ENCODE data around the gene LRPAP1. TPM values are rescaled to one million over a fixed set of nuclear protein-coding genes. Genes with fewer than 3 reads are reported as not detected.
"Not testable (repeated sequence)": the region's sequence is repeated elsewhere in the genome, so short reads cannot be mapped to it uniquely, and the experiment has no call there.

Gene LRPAP1
- polyA plus RNA-seq, 5 donors, result 87.6 to 128 (median 101) TPM

DNA sequence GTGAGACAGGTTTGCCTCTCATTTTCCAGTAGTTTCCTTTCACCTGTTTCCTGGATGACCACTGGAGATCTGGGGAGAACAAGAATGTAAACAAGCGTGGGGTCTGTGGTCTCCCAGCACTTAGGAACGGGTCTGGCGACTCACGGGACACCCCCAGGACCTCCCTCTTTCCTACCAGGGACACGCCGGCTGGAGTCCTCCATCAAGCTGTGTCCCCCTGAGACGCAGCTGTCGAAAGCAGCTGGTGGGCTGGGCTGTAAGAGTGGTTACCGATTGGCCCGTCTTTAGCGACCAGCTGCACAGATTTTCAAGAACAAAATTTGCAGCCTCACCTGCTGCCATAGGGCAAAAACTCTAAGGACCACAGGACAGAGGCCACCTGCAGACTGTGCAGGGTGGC is 11.9 kb downstream of the LRPAP1 start:
- DNase-seq, result no peak

GRCh38 chr4:3519468-3520264 is 12.6 kb downstream of the LRPAP1 start:
- no peak for DNase-seq

GRCh38 chr4:3518941-3519340 is 13.3 kb downstream of the LRPAP1 start:
- no peak for DNase-seq

DNA sequence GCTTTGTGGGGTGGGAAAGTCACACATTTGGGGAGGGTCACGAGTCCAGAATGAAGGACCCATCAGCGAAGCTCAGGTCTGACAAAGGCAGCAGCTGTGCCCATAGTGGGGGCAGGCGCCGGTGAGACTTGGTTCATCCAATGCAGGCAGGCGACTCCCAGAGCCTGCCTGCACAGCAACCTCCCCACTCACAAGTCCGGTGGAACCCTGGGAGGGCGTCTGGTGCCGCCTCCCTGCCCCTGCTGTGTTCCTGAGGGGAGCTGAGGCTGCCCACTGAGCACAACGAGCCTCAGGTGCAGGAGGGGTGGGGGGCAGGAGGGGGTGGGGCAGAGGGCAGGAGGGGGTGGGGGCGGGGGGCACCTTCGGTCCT is 13.7 kb downstream of the LRPAP1 start:
- DNase-seq, result no peak

- no peak for DNase-seq
These were observed 14.3 kb downstream of the LRPAP1 start for GRCh38 chr4:3517731-3518510.

GRCh38 chr4:3516836-3517730 is 15.1 kb downstream of the LRPAP1 start:
- no peak for DNase-seq

- no peak for DNase-seq
These were observed 16.0 kb downstream of the LRPAP1 start for GRCh38 chr4:3516061-3516835.

- no peak for DNase-seq
These were observed 16.6 kb downstream of the LRPAP1 start for GRCh38 chr4:3515646-3516045.

DNA sequence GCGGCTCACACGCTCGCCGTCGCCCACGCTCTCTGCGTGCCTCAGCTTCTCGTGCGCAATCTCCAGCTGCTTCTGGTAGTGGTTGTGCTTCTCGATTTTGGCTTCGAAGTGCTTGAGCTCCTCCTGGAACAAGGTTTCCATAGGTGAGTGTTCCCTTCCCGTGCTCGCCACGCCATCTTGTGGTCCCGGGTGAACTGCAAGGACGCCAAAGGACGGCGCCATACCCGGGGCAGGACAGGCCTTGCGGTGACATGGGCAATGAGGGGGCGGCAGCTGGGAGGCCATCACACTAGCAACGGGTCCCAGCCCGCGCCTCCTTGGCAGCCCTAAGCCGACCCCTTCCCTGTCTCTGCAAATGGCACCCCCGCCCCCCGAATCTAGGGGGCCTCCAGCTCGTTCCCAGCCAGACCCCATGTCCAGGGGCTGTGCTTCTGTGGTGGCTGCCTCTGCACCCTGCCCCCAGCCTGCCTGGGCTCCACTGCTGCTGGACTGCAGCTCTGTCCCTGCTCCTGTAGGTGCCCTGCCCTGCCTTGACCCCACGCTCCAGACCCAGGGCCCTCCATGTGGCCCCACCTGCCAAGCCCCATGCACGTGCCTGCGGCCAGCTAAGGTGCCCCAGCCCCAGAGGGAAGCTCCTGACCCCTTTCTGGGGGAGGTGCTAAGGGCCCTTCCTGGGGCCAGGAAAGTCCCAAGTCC is 17.3 kb downstream of the LRPAP1 start:
- no peak for DNase-seq

GRCh38 chr4:3514221-3514780 is 17.9 kb downstream of the LRPAP1 start:
- DNase-seq, result no peak

GRCh38 chr4:3513807-3514206 is 18.4 kb downstream of the LRPAP1 start:
- no peak for DNase-seq

GRCh38 chr4:3512719-3513118 is 19.5 kb downstream of the LRPAP1 start:
- DNase-seq, result no peak

DNA sequence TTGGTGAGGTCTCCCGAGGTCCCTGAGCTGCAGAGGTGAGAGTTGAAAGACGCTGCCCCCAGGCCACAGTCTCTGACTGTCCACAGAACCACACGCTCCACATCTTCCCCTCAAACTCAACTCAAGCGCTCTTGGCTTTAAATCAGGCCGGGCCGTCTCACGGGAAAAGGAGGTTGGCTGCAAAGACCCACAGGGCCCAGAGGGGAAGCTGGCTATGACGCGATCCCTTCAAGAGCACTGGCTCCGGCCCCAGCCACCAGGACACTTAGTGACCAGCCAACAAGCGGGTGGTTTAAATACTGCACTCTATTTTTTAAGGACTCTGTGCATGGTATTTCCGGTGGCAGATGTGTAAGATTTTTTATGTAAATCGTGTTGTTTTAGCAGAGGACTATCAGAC is 19.9 kb downstream of the LRPAP1 start:
- no peak for DNase-seq

DNA sequence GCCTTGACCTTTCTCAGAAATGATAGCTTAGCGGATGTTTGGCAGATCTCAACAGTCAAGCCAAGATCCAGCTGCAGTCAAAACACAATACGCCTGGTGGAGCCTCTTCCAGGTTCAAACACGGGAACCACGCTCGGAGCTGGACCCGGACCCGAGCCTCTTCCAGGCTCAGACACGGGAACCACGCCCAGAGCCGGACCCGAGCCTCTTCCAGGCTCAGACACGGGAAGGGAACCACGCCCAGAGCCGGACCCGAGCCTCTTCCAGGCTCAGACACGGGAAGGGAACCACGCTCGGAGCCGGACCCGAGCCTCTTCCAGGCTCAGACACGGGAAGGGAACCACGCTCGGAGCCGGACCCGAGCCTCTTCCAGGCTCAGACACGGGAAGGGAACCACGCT is 20.6 kb downstream of the LRPAP1 start:
- not testable (repeated sequence) for DNase-seq

DNA sequence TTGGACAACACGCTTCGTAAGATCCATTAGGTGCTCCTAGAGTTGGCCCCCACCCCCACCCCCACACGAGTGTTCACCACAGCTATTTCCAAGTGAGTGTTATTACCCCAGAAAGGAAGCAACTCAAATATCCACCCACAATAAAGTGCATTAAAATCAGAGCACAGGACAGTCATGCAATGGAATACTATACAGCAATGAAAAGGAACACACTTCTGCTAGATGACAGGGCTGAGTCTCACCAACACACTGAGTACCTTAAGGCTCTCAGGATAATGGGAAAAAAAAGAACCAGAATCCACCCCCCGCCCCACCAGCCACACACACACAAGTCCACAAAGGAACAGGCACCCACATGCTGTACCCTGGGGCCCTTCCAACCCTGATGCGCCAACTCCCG is 21.0 kb downstream of the LRPAP1 start:
- no peak for DNase-seq

- DNase-seq, result no peak
These were observed 21.7 kb downstream of the LRPAP1 start for GRCh38 chr4:3510481-3510880.

- DNase-seq, result no peak
These were observed 23.7 kb downstream of the LRPAP1 start for GRCh38 chr4:3508542-3508941.

DNA sequence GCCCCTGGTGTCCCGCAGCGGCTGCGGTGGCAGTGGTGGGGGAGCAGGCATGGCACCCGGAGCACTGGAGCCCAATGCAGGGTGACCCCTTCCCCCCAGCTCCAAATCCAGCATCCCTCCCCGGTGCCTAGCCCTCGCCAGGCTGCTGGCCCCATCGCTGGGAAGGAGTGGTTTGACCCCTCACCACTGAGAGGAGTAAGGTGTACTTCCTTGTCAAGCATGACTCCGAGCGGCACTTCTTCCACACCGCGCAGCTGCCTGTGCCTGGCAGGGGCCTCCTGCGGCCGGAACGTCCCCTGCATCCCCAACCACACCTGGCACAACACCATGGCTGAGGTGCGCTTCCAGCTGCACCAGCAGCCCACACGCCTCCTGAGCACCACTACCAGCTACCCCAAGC is 27.0 kb downstream of the LRPAP1 start:
- no peak for DNase-seq

DNA sequence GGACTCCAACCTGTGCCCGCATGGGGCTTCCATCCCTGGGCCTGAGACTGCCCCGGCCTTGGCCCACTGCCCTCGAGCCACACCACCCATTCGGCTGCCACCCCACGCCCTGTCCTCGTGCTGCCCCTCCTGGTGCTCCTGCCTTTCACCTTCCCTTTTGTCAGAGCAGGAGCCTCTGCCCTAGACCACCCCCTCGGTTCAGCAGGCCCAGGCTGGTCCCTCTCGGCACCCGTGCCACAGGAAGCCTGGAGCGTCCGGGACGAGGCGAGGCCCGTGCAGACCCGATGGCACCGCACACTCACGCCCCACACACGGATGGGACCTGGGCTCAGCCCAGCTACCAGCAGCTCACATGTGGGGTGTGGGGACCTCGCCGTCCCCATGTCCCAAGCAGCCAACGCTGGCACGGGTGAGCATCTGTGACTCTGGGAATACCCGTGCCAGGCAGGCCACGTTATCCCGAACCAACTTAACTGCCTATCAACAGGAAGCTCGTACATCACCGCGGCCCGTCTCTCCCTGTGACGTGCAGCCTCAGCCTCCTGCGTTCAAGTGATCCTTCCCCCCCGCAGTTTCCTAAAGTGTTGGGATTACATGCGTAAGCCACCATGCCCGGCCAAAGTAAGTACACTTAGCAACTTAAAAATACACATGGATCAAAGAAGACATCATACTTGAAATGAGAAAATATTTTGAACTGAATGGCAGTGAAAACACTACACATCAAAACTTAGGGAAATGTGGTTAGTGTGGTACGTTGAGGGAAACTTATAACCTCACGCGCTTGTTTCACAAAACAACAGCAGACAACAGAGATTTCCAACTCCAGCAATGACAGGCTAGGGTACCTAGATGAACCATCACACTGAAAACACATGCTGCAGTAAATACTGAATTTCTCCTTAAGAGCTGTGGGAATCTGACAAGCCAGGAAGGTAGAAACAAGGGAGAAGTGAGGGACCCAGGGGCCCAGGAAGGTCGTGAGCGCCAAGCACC is 29.0 kb downstream of the LRPAP1 start:
- DNase-seq, result no peak
